ENCODE measurements around the gene FANCE.
A peak's percentile ranks its signal among the peaks of the same experiment; 100 is the strongest.
"Not testable (repeated sequence)": the region's sequence is repeated elsewhere in the genome, so short reads cannot be mapped to it uniquely, and the experiment has no call there.

The FANCE gene

DNA sequence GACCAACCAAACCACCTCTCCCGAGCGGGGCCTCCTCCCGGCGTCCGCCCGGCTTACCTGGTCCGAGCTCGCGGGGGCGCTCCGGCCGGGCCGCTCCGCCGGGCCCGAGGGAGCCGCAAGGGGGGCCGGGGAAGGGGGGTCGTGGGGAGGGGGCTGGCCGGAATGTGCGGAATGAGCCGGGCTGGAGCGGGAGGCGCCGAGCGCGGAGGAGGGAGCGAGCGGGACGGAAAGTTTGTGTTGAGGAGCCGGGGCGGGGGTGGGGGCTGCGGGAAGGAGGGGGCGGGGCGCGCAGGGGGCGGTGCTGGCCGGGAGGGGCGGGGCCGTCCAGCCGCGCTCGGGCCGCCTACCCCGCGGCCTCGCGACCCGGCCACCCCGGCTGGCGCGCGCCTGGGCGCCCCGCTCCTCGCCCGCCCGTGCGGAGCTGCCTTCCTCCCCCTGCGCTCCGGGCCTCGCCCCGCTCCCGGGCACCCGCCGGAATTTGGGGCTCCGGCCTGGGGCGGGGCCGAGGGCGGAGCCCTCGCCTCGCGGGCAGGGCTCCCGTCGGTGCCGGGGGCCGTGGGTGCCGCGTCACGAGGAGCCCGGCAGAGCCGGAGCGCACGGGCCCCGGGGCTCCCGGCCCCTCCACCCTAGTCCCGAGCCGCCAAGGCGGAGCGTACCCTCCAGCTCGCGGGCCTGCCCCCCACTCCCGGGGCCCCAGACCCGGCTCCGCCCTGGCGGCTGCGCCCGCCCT is 44.9 kb downstream of the FANCE start, which contains the start of gene TEAD3:
Gene TEAD3 (minus strand): TSS at position 239 of the 730 bp plus-strand sequence.
- DNase-seq (ENCODE audit: low read depth in 1 of 2, low spot score in 1 of 2): peak in 1 of 2 donors; percentile 39

DNA sequence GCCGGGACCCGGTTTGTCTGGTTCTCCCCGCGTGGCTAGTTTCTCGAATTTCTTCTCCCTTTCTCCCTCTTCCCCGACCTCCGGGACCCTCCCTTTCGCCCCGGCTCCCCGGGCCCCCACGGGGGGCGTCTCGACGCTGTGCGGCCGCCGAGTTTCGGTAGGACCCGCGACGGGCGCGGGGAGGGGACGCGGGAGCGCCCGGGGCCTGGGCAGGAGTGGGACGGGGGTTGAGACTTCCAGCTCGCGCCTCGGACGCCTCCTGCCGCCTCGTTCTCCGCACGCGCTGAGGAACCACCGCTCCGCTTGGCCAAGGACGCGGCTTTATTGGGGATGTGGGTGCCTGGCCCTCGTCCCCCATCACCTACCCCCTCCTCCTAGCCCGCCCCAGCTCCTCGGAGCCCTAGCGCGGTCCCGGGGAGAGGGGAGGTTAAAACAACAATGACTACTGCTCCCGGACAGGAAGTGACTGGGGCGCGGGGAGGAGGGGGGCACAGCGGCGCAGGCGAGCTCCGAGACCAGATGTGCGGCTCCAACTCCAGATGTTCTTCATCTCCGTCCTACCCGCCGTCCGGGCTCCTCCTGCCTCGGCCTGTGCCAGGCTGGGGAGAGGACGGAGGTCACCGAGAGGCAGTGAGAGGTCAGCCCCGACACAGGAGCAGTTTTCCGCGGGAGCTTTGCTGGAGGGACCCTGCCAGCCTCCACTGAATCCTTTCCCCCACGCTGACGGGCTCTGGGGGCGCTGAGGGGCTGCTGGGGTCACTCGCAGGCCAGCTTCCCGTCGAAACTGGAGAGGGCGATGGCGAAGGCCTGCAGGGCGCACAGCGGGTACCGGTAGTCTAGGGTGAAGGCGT is 45.7 kb downstream of the FANCE start:
- DNase-seq (ENCODE audit: low read depth in 1 of 2, low spot score in 1 of 2): peak in 1 of 2 donors; percentile 27

DNA sequence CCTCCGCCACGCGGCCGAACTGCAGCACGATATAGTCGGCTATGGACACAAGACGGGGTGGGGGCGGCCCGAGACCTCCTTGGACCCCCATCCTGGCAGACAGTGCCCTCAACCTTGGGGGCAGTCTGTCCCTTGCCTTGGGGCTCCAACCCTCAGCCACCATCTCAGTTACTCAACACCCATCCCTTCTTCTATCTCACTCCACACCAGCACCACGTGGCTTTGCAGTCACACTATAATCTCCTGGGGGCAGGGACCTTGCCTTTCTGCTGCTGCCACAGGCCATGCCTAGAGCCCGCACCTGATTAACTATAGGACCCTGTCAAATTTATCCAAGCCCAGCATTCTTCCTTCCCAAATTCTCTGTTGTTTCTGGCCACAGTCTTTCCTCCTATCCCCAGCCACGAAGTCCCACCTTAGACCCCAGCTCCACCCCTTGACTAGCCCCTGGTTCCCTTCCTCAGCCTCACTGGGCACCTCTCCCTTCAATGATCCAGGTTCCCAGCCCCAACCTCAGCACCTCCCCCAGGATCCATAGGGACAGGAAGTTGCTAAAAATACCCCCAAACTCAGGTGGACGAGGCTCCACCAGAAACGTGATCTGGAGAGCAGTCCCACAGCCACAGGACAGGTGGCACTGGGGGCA is 46.4 kb downstream of the FANCE start:
- no peak for DNase-seq (ENCODE audit: low read depth in 1 of 2, low spot score in 1 of 2)

DNA sequence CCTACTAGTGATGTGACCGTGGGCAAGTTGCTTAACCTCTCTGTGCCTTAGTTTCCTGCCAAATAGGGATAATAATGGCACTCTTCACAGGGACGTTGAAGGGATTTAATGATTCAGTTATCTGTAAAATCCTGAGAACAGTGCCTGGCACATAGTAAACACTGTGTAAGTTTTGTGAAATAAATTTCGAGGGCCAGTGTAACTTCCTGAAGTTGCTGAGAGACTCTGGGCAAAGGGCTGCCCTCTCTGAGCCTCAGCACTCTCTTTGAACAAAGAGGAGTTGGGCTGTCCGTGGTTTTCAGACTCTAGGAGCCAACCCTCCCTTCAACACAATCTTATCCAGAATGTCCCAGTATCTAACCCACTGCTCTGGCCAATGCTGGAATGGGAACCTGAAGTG is 47.2 kb downstream of the FANCE start:
- DNase-seq (ENCODE audit: low read depth in 1 of 2, low spot score in 1 of 2): no peak

DNA sequence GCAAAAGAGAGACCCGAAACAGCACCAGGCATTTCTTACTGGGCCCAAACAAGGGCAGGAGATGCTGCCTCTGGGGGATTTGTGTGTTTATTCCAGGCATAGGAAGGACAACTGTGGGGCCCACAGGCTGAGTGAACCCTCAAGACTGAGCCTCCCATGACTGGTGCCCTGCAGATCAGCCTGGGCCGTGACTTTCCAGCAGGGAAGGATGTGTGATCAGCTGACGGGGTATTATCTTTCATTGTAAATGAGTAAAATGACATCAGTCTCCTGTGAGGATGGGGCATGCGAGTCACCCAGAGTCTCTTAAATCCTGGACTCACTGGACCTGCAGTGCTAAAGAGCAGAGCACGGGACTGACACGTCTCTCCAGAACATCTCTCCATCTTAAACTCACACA is 48.6 kb downstream of the FANCE start:
- DNase-seq (ENCODE audit: low read depth in 1 of 2, low spot score in 1 of 2): no peak

DNA sequence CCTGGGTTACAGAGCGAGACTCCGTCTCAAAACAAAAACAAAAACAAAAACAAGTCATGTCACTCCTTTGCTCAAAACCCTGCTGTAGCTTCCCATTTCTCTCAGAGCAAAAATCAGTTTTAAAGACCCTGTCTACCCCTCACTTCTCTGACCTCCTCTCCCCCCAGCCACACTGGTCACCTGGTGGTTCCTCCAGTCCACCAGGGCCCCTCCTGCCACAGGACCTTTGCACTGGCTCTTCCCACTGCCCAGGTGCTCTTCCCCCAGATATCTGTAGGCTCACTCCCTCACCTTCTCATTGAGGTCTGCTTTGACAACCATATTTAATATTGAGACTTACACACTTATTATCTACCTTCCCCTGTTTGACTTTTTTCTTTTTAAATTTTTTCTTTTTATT is 49.6 kb downstream of the FANCE start:
- DNase-seq (ENCODE audit: low read depth in 1 of 2, low spot score in 1 of 2): no peak

DNA sequence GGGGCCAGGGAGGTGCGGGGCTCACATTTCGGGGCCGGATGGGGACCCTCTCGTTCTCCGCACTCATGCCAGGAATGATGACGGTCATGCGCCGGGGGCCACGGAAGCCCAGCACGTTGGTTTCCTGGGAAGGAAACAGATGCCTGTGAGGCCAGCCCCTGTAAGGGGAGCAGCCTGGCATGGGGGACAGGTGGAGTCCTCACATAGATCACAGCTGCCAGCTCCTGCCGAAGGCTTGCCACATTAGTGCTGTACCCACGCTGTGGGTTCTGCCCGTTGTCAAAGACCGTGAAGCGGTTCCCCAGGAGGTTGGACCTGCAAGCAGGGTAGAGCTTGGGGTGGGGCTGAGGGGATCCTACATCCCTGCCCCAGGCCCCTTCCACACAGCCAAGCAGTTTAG is 51.4 kb downstream of the FANCE start:
- DNase-seq (ENCODE audit: low read depth in 1 of 2, low spot score in 1 of 2): no peak

DNA sequence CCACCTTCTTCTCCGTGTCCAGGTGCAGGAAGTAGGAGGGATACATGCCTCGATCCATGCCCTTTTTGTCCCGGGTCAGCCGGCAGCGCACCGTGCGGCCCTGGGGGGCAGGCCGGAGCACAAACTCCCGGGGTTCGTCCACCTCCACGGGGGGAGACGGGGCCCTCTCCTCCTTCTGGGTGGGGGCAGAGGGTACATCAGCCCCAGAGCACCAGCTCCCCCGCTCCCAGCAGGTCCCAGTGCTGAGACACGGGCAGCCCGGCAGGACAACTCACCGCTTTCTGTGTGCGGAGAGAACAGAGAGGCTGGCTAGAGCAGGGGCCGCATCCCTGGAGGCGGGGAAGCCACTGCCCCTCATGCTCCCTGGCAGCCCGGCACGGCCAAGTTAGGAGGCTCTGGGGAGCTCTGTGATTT is 53.9 kb downstream of the FANCE start:
- no peak for DNase-seq (ENCODE audit: low read depth in 1 of 2, low spot score in 1 of 2)

DNA sequence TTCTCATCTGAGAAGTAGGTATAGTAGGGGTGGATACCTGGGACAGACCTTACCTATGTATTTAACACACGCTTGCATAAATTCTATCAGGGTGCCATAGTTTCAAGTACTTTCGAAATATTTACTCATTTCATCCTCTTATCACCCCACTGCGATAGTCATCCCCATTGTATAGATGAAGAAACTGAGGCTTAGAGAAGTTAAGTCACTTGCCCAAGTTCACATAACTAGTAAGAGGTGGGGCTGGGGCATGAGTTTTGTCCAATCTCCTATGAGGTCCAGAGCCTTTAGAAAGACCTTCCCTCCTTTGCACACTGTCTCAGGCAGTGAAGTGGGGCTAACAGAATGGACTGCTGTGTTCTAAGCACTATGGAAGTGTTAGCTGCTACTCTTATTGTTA is 54.4 kb downstream of the FANCE start:
- DNase-seq (ENCODE audit: low read depth in 1 of 2, low spot score in 1 of 2): no peak

DNA sequence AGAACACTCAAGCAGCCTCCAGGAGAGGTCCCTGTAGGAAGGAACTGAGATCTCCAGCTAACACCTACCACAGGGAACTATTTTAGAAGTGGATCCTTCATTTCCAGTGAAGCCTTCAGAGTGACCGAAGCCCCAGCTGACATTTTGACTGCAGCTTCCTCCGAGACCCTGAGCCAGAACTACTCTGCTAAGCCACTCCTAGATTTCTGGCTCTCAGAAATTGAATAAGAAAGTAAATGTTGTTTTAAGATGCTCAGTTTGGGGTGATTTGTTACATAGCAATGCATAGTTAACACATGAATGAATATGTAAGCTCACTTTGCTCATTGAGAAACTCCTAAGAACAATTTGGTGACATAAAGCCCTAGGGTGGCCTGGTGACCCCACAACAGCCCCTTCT is 55.1 kb downstream of the FANCE start:
- no peak for DNase-seq (ENCODE audit: low read depth in 1 of 2, low spot score in 1 of 2)

DNA sequence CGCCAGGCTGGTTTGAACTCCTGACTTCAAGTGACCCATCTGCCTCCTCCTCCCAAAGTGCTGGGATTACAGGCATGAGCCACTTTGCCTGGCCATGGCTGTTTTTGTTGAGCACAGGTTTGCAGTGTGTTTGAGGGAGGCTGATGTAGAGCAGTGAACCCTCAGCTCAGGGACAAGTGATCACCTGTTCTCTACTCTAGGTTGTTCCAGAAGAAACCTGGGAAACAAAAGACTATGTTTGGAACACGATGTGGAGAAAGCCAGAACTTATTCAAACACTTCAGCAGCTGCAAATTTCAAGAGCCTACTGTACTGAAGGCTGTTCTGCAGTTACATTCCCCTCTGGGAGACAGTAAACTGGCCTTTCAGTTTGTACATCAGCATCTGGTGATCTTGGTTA is 55.9 kb downstream of the FANCE start:
- DNase-seq (ENCODE audit: low read depth in 1 of 2, low spot score in 1 of 2): no peak

DNA sequence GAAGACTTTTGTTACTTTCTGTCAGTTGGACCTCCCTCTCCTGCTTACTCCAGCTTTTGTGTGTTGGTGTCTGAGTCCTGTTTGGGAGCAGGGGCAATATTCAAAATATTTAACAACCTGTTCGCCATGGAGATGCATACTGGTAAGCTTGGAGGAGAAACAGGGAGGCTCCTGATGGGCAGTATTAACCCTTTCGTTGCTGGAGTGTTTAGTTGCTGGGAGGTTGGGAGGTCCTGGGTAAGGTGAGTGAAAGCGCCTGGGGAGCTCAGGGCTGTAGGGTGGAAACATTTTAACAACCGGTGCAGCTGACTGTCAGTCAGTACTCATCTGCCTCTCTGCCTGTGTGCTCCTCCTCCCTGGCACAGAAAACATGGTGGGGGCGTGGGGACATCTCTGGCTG is 56.4 kb downstream of the FANCE start:
- no peak for DNase-seq (ENCODE audit: low read depth in 1 of 2, low spot score in 1 of 2)

DNA sequence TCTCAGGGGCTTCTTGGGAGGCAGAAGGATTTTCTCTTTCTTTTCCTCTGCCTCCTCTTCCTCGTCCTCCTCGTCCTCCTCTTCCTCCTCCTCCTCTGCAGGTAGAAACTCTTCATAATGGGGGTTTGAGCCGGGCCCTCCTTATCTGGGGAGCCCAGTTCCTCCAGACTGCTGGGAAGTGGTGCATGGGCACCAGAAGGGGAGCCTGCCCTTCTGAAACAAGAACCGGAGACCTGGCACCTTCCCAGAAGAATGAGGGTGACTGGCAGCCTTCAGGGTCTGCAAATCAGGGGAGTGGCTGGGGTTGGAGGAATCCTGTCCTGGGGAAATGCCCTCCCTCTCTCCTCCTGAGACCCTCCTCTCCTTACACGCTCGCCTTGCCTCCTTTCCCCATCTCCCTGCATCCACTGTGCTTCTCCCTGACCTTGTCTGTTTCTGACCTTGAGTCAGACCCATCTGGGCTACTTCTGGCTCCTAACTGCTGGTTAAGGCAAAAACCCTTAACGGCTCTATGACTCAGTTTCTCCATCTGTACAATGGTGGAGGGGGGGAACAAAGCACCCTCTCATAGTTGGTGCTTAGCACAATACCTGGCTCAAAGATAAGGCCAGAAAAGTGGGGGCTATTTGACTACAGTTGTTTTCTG is 58.9 kb downstream of the FANCE start:
- no peak for DNase-seq (ENCODE audit: low read depth in 1 of 2, low spot score in 1 of 2)

DNA sequence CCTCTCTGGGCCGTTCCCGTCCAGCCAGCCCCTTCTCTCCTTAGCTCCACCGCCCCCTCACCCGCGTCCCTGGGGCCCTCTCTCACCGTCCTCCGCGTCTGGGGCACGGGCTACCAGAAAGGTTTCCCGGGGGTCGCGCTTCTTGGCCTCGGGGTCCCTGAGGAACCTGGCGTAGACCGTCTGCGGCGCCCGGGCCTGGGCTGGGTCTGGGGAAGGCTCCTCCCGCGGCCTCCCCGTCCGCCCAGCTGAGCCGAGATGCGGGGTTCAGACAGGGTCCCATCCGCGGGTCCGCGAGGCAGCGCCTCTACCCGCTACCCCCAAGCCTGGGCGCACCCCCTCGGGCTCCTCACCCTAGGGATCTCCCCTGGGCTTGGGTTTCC is 59.4 kb downstream of the FANCE start:
- no peak for DNase-seq (ENCODE audit: low read depth in 1 of 2, low spot score in 1 of 2)

DNA sequence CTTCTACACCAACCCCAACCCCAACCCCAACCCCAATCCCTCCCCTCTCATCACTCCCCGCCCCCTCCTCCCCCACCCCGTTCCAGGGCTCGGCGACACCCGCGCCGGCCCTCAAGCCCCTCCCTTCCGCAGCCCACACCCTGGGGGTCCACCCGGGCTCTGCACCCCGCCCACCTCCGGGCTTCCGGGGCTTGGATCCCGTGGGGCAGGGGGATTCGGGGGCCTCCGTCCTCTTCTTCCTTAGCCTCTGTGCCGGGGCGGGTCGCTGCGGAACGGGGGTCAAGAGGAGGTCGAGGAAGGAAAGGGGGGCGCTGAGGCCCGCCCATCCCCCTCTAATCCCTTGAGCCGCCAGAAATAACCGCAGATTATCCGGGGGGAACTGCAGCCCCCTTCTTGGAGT is 59.9 kb downstream of the FANCE start:
- no peak for DNase-seq (ENCODE audit: low read depth in 1 of 2, low spot score in 1 of 2)

DNA sequence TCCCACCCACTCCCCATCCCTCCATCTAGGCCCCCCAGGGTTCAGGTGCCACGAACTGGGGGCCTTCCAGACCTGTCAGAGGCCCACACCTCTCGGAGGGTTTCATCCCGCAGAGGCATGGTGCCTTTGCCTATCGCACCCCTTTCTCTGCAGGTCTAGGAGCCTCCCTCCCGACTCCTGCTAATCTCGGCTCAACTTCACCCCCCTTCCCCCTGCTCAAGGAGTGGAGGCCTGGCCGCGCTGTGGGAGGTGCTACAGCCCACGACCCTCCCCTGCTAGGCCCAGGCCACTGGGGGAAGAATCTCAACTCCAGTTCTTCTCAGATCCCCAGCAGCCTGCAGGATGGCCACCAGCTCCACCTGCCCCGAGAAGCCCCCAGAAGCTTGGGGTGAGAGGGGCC is 60.6 kb downstream of the FANCE start, which contains the start of gene TULP1:
Gene TULP1 (minus strand): TSS at position 157 of the 400 bp plus-strand sequence. CDS start 38 bp downstream, at position 119.
- DNase-seq (ENCODE audit: low read depth in 1 of 2, low spot score in 1 of 2): no peak

DNA sequence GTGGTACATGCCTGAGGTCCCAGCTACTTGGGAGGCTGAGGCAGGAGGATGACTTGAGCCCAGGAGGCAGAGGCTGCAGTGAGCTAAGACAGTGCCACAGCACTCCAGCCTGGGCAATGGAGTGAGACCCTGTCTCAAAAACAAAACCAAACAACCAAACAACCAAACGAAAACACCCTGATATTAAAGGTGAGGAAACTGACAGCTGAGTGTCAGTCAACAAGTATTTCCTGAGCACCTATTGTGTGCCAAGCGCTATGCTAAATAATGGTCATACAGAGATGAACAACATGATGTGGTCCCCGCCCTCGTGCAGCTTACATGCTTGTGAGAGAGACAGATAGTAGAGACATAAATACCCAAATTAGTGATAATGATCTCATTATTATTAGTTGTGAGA is 62.4 kb downstream of the FANCE start:
- no peak for DNase-seq (ENCODE audit: low read depth in 1 of 2, low spot score in 1 of 2)

DNA sequence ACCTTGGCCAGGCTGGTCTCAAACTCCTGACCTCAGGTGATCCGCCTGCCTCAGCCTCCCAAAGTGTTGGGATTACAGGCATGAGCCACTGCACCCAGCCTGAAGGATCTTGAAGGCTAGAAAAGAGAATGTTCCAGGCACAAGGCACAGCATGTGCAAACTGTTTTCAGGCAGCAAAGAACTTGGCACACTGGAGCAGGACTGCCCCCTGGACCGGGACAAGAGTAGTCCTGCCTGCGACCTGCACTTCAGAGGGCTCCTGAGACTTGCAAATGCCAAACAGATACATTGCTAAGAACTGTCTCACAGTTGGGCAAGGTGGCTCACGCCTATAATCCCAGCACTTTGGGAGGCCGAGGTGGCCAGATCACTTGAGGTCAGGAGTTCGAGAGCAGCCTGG is 63.8 kb downstream of the FANCE start:
- not testable (repeated sequence) for DNase-seq (ENCODE audit: low read depth in 1 of 2, low spot score in 1 of 2)

Data from activated CD4-positive, alpha-beta T cell treated with anti-CD3 and anti-CD28 coated beads, Interleukin-2, amount 50 U/mL, for 24 hours (primary cell).